SK-N-SH treated with all-trans-retinoic acid at 6 μM for 48 hours (cell line): Measurements from ENCODE around the gene SPATA12.

Experiments
- ATAC-seq: fragments of 200-7000 bp; cut with Tn5 transposase; 3 replicates; pipeline ENCODE4 v1.9.1; 2020; ENCODE audit warnings: mild to moderate bottlenecking, moderate library complexity
- ARNTL ChIP-seq: fragments of 450-650 bp; formaldehyde crosslinking; IDR thresholded peaks from 2 replicates; pipeline ENCODE4 v1.5.0; 2020; ENCODE audit warnings: low read depth, mild to moderate bottlenecking, moderate library complexity, borderline replicate concordance
- BACH2 ChIP-seq: fragments of 250-450 bp; sonication (Bioruptor Pico); IDR thresholded peaks from 2 replicates; pipeline ENCODE4 v1.9.0; 2021; ENCODE audit warnings: mild to moderate bottlenecking, borderline replicate concordance
- CSDC2 ChIP-seq: fragments of 250-450 bp; sonication (Bioruptor Pico); IDR thresholded peaks from 2 replicates; pipeline ENCODE4 v1.5.0; 2020; ENCODE audit warnings: mild to moderate bottlenecking, moderate library complexity
- GLIS3 ChIP-seq: fragments of 250-450 bp; sonication (Bioruptor Pico); IDR thresholded peaks from 2 replicates; pipeline ENCODE4 v1.5.0; 2020; ENCODE audit warnings: mild to moderate bottlenecking, moderate library complexity
- ISL1 ChIP-seq: fragments of 250-450 bp; sonication (Bioruptor Pico); IDR thresholded peaks from 2 replicates; pipeline ENCODE4 v2.1.2; 2022; ENCODE audit warnings: mild to moderate bottlenecking, moderate library complexity
- OSR1 ChIP-seq: fragments of 250-450 bp; sonication (Bioruptor Pico); IDR thresholded peaks from 2 replicates; pipeline ENCODE4 v1.8.0; 2022; ENCODE audit warnings: moderate library complexity, mild to moderate bottlenecking, inconsistent platforms
- PATZ1 ChIP-seq: fragments of 250-450 bp; sonication (Bioruptor Pico); IDR thresholded peaks from 2 replicates; pipeline ENCODE4 v1.8.0; 2020; ENCODE audit warnings: mild to moderate bottlenecking, moderate library complexity, borderline replicate concordance
- PPARA ChIP-seq: fragments of 250-450 bp; sonication (Bioruptor Pico); IDR thresholded peaks from 2 replicates; pipeline ENCODE4 v1.5.0; 2020; ENCODE audit warnings: mild to moderate bottlenecking, borderline replicate concordance
- RARB ChIP-seq: fragments of 250-450 bp; sonication (Bioruptor Pico); IDR thresholded peaks from 2 replicates; pipeline ENCODE4 v1.8.0; 2021; ENCODE audit warnings: mild to moderate bottlenecking, moderate library complexity
- ZC3H10 ChIP-seq: fragments of 250-450 bp; sonication (Bioruptor Pico); IDR thresholded peaks from 2 replicates; pipeline ENCODE4 v1.5.1; 2021; ENCODE audit warnings: mild to moderate bottlenecking, moderate library complexity
- ZFP3 ChIP-seq: fragments of 250-450 bp; sonication (Bioruptor Pico); IDR thresholded peaks from 2 replicates; pipeline ENCODE4 v1.5.0; 2020; ENCODE audit warnings: mild to moderate bottlenecking, moderate library complexity
- ZFP30 ChIP-seq: fragments of 450-650 bp; formaldehyde crosslinking; IDR thresholded peaks from 2 replicates; pipeline ENCODE4 v1.5.0; 2022; ENCODE audit warnings: mild to moderate bottlenecking, moderate library complexity
- ZNF565 ChIP-seq: fragments of 450-650 bp; formaldehyde crosslinking; conservative IDR thresholded peaks from 2 replicates; pipeline ENCODE4 v1.5.0; 2020; ENCODE audit warnings: low read depth, mild to moderate bottlenecking, moderate library complexity
- ZNF70 ChIP-seq: fragments of 450-650 bp; formaldehyde crosslinking; IDR thresholded peaks from 2 replicates; pipeline ENCODE4 v1.5.0; 2020; ENCODE audit warnings: mild to moderate bottlenecking, moderate library complexity
- ZNF8 ChIP-seq: fragments of 450-650 bp; formaldehyde crosslinking; IDR thresholded peaks from 2 replicates; pipeline ENCODE4 v1.5.0; 2020; ENCODE audit warnings: mild to moderate bottlenecking, moderate library complexity
- TF ChIP-seq, protein P1 (sequence below): fragments of 250-450 bp; sonication (Bioruptor Pico); IDR thresholded peaks from 2 replicates; pipeline ENCODE4 v1.8.0; 2021; ENCODE audit warnings: low read depth, mild to moderate bottlenecking, moderate library complexity, borderline replicate concordance
- TF ChIP-seq, protein P2 (sequence below): fragments of 250-450 bp; sonication (Bioruptor Pico); IDR thresholded peaks from 2 replicates; pipeline ENCODE4 v1.5.0; 2020; ENCODE audit warnings: mild to moderate bottlenecking, moderate library complexity

The SPATA12 gene

DNA sequence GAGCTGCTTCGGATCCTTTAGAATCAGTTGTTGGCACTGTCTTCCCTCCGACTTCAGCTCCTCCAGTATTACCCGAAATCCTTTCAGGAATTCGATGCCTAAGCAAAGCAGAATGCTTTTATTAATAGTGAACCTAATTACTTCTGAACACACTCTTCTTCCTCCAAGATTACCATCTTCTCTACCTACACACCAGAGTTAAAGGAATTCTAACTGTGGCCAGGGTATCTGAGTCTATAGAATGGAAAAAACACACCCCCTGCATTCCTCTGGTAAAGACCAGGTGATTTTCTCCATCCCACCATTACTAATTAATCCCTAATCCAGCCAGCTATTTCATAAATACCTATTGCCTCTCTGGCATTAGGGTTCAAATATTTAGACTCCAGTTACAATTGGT, 49.8 kb downstream of the SPATA12 start (continued):
- no peak for TF ChIP-seq ZFP3 (CRISPR knock-in tag)

GRCh38 chr3:57110798-57111197, 50.3 kb downstream of the SPATA12 start:
- TF ChIP-seq ZC3H10 (CRISPR knock-in tag) (no peak), PATZ1 (CRISPR knock-in tag) (no peak), RARB (CRISPR knock-in tag) (no peak), GLIS3 (CRISPR knock-in tag) (no peak), ZNF70 (CRISPR knock-in tag) (no peak), CSDC2 (CRISPR knock-in tag) (no peak), BACH2 (no peak), ARNTL (CRISPR knock-in tag) (no peak), PPARA (CRISPR knock-in tag) (no peak), ZNF565 (CRISPR knock-in tag) (no peak), ISL1 (CRISPR knock-in tag) (no peak)
- TF ChIP-seq, protein P1, sequence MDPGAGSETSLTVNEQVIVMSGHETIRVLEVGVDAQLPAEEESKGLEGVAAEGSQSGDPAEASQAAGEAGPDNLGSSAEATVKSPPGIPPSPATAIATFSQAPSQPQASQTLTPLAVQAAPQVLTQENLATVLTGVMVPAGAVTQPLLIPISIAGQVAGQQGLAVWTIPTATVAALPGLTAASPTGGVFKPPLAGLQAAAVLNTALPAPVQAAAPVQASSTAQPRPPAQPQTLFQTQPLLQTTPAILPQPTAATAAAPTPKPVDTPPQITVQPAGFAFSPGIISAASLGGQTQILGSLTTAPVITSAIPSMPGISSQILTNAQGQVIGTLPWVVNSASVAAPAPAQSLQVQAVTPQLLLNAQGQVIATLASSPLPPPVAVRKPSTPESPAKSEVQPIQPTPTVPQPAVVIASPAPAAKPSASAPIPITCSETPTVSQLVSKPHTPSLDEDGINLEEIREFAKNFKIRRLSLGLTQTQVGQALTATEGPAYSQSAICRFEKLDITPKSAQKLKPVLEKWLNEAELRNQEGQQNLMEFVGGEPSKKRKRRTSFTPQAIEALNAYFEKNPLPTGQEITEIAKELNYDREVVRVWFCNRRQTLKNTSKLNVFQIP, result no peak
- TF ChIP-seq, protein P2, sequence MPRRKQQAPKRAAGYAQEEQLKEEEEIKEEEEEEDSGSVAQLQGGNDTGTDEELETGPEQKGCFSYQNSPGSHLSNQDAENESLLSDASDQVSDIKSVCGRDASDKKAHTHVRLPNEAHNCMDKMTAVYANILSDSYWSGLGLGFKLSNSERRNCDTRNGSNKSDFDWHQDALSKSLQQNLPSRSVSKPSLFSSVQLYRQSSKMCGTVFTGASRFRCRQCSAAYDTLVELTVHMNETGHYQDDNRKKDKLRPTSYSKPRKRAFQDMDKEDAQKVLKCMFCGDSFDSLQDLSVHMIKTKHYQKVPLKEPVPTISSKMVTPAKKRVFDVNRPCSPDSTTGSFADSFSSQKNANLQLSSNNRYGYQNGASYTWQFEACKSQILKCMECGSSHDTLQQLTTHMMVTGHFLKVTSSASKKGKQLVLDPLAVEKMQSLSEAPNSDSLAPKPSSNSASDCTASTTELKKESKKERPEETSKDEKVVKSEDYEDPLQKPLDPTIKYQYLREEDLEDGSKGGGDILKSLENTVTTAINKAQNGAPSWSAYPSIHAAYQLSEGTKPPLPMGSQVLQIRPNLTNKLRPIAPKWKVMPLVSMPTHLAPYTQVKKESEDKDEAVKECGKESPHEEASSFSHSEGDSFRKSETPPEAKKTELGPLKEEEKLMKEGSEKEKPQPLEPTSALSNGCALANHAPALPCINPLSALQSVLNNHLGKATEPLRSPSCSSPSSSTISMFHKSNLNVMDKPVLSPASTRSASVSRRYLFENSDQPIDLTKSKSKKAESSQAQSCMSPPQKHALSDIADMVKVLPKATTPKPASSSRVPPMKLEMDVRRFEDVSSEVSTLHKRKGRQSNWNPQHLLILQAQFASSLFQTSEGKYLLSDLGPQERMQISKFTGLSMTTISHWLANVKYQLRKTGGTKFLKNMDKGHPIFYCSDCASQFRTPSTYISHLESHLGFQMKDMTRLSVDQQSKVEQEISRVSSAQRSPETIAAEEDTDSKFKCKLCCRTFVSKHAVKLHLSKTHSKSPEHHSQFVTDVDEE (CRISPR knock-in tag), result no peak

GRCh38 chr3:57112206-57112605, 51.7 kb downstream of the SPATA12 start:
- peak; percentile 61; the same call in 2 of the 3 replicates for ATAC-seq
- TF ChIP-seq ZNF565 (CRISPR knock-in tag), result no peak
- peak; percentile 11; the same call in 1 of the 2 replicates for TF ChIP-seq ISL1 (CRISPR knock-in tag)

More at GRCh38 chr3:57110798-57111197, 50.3 kb downstream of the SPATA12 start:
- ATAC-seq, result no peak

DNA sequence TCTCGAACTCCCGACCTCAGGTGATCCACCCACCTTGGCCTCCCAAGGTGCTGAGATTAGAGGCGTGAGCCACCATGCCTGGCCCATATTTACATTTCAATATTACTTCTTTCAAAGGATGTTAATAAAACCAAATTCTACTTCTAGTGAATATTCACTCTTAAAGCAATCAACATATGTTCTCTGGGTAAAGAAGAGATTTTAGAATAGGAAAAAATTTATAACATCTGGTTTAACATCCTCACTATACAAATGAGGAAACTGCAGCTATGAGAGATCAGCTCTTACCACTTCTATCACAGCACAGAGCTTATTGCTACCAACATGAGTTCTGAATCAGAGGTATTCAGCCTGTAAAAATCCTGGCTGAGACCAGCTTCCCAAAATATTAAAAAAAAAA, 56.0 kb downstream of the SPATA12 start:
- no peak for TF ChIP-seq PATZ1 (CRISPR knock-in tag)
- no peak for TF ChIP-seq ISL1 (CRISPR knock-in tag)
- TF ChIP-seq BACH2, result no peak
- TF ChIP-seq ARNTL (CRISPR knock-in tag), result no peak
- TF ChIP-seq ZNF565 (CRISPR knock-in tag), result no peak
- TF ChIP-seq GLIS3 (CRISPR knock-in tag), result no peak
- TF ChIP-seq CSDC2 (CRISPR knock-in tag), result no peak
- TF ChIP-seq, protein P1, result no peak
- no peak for TF ChIP-seq RARB (CRISPR knock-in tag)
- no peak for TF ChIP-seq OSR1 (CRISPR knock-in tag)
- TF ChIP-seq ZNF8 (CRISPR knock-in tag), result no peak
- TF ChIP-seq ZFP3 (CRISPR knock-in tag), result no peak
- no peak for TF ChIP-seq ZC3H10 (CRISPR knock-in tag)
- no peak for TF ChIP-seq ZNF70 (CRISPR knock-in tag)
- TF ChIP-seq ZFP30 (CRISPR knock-in tag), result no peak
- TF ChIP-seq, protein P2 (CRISPR knock-in tag), result no peak
- no peak for TF ChIP-seq PPARA (CRISPR knock-in tag)
- no peak for ATAC-seq
